ENCODE measurements around the gene MDFI. TPM values are rescaled to one million over a fixed set of nuclear protein-coding genes. Genes with fewer than 3 reads are reported as not detected.

Gene MDFI
- total and polyA plus RNA-seq, 2 experiments from 2014 or later: 2.8 to 51.4 TPM

DNA sequence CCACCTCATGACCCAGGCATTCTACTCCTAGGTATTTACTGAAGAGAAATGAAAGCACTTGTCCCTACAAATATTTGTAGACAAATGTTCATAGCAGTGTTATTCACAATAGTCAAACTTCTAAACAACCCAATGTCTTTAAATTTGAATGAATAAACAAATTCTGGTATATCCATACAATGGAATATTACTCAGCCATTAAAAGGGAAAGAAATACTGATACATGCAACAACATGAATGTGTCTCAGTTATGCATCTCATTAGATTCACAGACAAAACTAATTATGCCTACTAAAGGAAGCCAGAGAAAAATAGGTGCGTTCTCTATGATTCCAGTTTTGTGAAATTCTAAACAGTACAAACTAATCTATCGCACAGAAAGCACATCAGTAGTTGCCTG, 30.7 kb downstream of the MDFI start:
- TF ChIP-seq JUNB (IDR thresholded peaks at IDR 0.05; ENCODE audit: unreplicated experiment): no peak
- TF ChIP-seq ZNF331 (CRISPR knock-in tag; IDR thresholded peaks at IDR 0.05; ENCODE audit: low read depth): no peak
- TF ChIP-seq, protein P1, sequence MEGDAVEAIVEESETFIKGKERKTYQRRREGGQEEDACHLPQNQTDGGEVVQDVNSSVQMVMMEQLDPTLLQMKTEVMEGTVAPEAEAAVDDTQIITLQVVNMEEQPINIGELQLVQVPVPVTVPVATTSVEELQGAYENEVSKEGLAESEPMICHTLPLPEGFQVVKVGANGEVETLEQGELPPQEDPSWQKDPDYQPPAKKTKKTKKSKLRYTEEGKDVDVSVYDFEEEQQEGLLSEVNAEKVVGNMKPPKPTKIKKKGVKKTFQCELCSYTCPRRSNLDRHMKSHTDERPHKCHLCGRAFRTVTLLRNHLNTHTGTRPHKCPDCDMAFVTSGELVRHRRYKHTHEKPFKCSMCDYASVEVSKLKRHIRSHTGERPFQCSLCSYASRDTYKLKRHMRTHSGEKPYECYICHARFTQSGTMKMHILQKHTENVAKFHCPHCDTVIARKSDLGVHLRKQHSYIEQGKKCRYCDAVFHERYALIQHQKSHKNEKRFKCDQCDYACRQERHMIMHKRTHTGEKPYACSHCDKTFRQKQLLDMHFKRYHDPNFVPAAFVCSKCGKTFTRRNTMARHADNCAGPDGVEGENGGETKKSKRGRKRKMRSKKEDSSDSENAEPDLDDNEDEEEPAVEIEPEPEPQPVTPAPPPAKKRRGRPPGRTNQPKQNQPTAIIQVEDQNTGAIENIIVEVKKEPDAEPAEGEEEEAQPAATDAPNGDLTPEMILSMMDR (conservative IDR thresholded peaks at IDR 0.05; ENCODE audit: low read depth in 2 of 2): no peak
- no peak for TF ChIP-seq EZH2phosphoT487 (IDR thresholded peaks at IDR 0.05; ENCODE audit: unreplicated experiment)
- TF ChIP-seq, protein P2, sequence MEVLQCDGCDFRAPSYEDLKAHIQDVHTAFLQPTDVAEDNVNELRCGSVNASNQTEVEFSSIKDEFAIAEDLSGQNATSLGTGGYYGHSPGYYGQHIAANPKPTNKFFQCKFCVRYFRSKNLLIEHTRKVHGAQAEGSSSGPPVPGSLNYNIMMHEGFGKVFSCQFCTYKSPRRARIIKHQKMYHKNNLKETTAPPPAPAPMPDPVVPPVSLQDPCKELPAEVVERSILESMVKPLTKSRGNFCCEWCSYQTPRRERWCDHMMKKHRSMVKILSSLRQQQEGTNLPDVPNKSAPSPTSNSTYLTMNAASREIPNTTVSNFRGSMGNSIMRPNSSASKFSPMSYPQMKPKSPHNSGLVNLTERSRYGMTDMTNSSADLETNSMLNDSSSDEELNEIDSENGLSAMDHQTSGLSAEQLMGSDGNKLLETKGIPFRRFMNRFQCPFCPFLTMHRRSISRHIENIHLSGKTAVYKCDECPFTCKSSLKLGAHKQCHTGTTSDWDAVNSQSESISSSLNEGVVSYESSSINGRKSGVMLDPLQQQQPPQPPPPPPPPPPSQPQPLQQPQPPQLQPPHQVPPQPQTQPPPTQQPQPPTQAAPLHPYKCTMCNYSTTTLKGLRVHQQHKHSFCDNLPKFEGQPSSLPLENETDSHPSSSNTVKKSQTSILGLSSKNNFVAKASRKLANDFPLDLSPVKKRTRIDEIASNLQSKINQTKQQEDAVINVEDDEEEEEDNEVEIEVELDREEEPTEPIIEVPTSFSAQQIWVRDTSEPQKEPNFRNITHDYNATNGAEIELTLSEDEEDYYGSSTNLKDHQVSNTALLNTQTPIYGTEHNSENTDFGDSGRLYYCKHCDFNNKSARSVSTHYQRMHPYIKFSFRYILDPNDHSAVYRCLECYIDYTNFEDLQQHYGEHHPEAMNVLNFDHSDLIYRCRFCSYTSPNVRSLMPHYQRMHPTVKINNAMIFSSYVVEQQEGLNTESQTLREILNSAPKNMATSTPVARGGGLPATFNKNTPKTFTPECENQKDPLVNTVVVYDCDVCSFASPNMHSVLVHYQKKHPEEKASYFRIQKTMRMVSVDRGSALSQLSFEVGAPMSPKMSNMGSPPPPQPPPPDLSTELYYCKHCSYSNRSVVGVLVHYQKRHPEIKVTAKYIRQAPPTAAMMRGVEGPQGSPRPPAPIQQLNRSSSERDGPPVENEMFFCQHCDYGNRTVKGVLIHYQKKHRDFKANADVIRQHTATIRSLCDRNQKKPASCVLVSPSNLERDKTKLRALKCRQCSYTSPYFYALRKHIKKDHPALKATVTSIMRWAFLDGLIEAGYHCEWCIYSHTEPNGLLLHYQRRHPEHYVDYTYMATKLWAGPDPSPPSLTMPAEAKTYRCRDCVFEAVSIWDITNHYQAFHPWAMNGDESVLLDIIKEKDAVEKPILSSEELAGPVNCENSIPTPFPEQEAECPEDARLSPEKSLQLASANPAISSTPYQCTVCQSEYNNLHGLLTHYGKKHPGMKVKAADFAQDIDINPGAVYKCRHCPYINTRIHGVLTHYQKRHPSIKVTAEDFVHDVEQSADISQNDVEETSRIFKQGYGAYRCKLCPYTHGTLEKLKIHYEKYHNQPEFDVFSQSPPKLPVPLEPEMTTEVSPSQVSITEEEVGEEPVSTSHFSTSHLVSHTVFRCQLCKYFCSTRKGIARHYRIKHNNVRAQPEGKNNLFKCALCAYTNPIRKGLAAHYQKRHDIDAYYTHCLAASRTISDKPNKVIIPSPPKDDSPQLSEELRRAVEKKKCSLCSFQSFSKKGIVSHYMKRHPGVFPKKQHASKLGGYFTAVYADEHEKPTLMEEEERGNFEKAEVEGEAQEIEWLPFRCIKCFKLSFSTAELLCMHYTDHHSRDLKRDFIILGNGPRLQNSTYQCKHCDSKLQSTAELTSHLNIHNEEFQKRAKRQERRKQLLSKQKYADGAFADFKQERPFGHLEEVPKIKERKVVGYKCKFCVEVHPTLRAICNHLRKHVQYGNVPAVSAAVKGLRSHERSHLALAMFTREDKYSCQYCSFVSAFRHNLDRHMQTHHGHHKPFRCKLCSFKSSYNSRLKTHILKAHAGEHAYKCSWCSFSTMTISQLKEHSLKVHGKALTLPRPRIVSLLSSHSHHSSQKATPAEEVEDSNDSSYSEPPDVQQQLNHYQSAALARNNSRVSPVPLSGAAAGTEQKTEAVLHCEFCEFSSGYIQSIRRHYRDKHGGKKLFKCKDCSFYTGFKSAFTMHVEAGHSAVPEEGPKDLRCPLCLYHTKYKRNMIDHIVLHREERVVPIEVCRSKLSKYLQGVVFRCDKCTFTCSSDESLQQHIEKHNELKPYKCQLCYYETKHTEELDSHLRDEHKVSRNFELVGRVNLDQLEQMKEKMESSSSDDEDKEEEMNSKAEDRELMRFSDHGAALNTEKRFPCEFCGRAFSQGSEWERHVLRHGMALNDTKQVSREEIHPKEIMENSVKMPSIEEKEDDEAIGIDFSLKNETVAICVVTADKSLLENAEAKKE (CRISPR knock-in tag; IDR thresholded peaks at IDR 0.05): no peak
- TF ChIP-seq, protein P3, sequence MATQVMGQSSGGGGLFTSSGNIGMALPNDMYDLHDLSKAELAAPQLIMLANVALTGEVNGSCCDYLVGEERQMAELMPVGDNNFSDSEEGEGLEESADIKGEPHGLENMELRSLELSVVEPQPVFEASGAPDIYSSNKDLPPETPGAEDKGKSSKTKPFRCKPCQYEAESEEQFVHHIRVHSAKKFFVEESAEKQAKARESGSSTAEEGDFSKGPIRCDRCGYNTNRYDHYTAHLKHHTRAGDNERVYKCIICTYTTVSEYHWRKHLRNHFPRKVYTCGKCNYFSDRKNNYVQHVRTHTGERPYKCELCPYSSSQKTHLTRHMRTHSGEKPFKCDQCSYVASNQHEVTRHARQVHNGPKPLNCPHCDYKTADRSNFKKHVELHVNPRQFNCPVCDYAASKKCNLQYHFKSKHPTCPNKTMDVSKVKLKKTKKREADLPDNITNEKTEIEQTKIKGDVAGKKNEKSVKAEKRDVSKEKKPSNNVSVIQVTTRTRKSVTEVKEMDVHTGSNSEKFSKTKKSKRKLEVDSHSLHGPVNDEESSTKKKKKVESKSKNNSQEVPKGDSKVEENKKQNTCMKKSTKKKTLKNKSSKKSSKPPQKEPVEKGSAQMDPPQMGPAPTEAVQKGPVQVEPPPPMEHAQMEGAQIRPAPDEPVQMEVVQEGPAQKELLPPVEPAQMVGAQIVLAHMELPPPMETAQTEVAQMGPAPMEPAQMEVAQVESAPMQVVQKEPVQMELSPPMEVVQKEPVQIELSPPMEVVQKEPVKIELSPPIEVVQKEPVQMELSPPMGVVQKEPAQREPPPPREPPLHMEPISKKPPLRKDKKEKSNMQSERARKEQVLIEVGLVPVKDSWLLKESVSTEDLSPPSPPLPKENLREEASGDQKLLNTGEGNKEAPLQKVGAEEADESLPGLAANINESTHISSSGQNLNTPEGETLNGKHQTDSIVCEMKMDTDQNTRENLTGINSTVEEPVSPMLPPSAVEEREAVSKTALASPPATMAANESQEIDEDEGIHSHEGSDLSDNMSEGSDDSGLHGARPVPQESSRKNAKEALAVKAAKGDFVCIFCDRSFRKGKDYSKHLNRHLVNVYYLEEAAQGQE (IDR thresholded peaks at IDR 0.05; ENCODE audit: unreplicated experiment): no peak
- TF ChIP-seq, protein P4, sequence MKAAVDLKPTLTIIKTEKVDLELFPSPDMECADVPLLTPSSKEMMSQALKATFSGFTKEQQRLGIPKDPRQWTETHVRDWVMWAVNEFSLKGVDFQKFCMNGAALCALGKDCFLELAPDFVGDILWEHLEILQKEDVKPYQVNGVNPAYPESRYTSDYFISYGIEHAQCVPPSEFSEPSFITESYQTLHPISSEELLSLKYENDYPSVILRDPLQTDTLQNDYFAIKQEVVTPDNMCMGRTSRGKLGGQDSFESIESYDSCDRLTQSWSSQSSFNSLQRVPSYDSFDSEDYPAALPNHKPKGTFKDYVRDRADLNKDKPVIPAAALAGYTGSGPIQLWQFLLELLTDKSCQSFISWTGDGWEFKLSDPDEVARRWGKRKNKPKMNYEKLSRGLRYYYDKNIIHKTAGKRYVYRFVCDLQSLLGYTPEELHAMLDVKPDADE (IDR thresholded peaks at IDR 0.05): no peak
- no peak for TF ChIP-seq CREB1 (CRISPR knock-in tag; IDR thresholded peaks at IDR 0.05; ENCODE audit: low read depth)
- no peak for TF ChIP-seq NANOG (IDR thresholded peaks at IDR 0.05; ENCODE audit: borderline replicate concordance)
- TF ChIP-seq STAT1 (IDR thresholded peaks at IDR 0.05; ENCODE audit: unreplicated experiment): no peak
- TF ChIP-seq POLR2AphosphoS5 (IDR thresholded peaks at IDR 0.05; ENCODE audit: low read depth): no peak
- TF ChIP-seq ZNF114 (CRISPR knock-in tag; IDR thresholded peaks at IDR 0.05): no peak
- no peak for TF ChIP-seq EZH2 (IDR thresholded peaks at IDR 0.05; ENCODE audit: low read depth, unreplicated experiment)

More for the DNA sequence above, 30.7 kb downstream of the MDFI start:
- Histone ChIP-seq H3K36me3 (ENCODE audit: insufficient read depth) (no peaks in the 10 kb centered on the region), H3K27ac (ENCODE audit: low read depth) (no peak overlapping the region), H3K9me2 (ENCODE audit: insufficient read depth) (no peaks in the 10 kb centered on the region), H3K27me3 (ENCODE audit: insufficient read depth) (no peaks in the 10 kb centered on the region), H3K4me3 (no peak overlapping the region), H3K79me2 (replicated peaks; ENCODE audit: insufficient read depth) (no peaks in the 10 kb centered on the region), H4K20me1 (replicated peaks; ENCODE audit: insufficient read depth) (no peaks in the 10 kb centered on the region), H2AFZ (no peak overlapping the region), H3K4me2 (no peak overlapping the region), H3K4me1 (ENCODE audit: insufficient read depth) (peaks cover 4% of the 10 kb centered on the region; the same call in 1 of the 2 replicates), H3F3A (replicated peaks; ENCODE audit: low read depth) (no peaks in the 10 kb centered on the region)
- H3K36me3 Mint-ChIP-seq (ENCODE audit: low read depth): no peaks in the 10 kb centered on the region
- H3K9me3 Mint-ChIP-seq: peaks cover 4% of the 10 kb centered on the region; the same call in 1 of the 3 replicates
- ATAC-seq (no peak), DNase-seq (ENCODE audit: low spot score) (no peak)
- peaks cover 13% of the 10 kb centered on the region; the same call in 2 of the 3 replicates for H3K4me1 Mint-ChIP-seq
- no peak overlapping the region for H3K27ac Mint-ChIP-seq
- peaks cover 13% of the 10 kb centered on the region for H3K27me3 Mint-ChIP-seq (ENCODE audit: insufficient read depth, low read depth, poor library complexity)
- no peak overlapping the region for H3K4me3 Mint-ChIP-seq
